ENCODE measurements around the gene ZNF239. TPM values are rescaled to one million over a fixed set of nuclear protein-coding genes. Genes with fewer than 3 reads are reported as not detected.

ZNF239 gene
- 1.7 and 2.6 TPM in 2 replicates for total RNA-seq (2014; rRNA removed; shearing (Covaris generic))

DNA sequence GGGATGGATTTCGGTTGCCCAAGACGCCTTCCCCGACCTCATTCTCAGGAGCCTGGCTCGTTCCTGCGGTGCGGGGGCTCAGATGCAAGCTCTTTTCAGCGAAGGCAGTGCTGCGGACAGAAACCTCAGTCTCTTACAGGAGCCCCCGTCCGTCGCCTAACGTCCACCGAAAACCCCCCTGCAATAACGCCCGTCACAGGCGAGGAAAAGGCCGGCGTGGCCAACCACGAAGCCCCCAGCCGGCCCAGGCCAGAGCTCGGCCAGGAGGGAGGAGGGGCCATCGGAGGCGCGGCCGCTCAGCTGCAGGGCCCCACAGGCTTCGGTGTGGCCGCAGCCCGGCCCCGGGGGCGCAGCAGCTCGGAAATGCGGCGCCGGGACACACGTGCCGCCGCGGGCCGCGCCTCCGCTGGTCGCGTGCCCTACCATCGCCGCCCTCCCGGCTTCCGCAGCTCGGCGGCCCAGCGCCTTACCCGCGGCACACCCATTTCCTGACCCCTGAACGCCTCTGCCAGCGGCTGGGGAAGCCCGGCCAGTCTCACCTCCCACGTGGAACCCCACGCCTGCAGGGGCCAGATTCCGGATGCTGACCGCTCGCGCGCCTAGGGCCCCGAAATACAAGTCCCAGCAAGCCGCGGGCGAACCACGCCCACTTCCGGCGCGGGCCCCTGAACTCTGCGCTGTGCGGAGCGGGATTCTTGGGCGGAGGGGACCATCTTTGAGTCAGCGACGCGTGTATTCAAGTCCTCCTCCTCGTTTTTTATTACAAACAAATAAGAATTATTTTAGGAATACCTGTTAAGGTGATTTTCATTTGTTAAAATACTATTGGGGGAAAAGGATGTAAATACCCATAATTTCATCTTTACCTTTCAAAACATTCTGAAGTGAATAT, at the start of gene ZNF239:
TSS of gene ZNF239 (minus strand) at position 616 of the 892 bp plus-strand sequence. CDS start 16,537 bp downstream, outside the sequence.

DNA sequence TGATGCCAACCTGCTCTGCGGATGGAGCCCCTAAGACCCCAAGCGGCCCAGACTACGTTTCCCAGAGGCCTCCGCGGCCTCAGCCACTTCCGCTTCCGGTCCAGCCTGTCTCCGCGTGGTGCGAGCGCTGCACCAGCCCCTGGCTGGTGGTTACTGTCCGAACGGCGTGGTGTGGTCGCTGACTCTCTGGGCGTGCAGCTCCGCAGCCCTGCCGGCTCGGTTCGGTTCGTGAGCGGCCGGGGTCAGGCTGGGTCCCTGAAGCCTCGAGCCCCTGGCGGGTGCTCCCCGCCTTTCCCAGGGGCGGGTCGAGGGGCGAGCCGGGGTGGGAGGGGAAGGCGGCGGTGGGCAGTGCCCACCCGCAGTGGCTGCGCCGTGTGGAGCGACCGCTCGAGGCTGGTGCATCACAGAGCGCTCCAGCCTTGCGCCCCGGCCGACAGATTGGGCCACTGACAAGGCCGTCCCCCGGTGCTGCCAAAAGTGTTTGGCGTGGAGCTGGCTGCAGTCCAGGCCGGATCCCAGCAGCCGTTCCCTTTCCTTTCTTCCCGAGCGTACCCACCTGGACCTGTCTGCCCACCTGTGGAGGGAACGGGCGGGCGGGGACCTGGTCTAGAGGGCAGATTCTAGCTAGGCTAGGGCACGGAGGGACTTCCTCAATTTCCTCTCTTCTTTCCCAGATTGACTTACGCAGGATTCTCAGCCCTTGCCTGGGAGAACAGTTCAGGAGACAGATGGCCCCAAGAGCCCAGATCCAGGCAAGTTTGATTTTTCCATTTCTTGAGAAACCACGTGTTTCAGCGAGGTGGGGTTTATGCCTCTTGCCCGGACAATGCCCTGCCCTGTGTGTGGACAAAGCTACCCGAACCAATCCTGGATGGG, 32.1 kb upstream of the ZNF239 start, which contains the start of gene ZNF485:
TSS of gene ZNF485 (plus strand) at position 116 of the 876 bp plus-strand sequence. CDS start at position 729, 613 bp downstream.

Other genes starting within 250 kb of the ZNF239 start
- gene FXYD4, start 203.0 kb downstream of the ZNF239 start, total RNA-seq (2014; rRNA removed; shearing (Covaris generic)) = not detected in 2 replicates
- 275 and 284 TPM in 2 replicates for gene HNRNPF, start 165.4 kb downstream of the ZNF239 start, total RNA-seq (2014; rRNA removed; shearing (Covaris generic))
- 1.5 and 4.9 TPM in 2 replicates for gene ZNF487, start 137.5 kb downstream of the ZNF239 start, total RNA-seq (2014; rRNA removed; shearing (Covaris generic))
- 2.8 and 4.2 TPM in 2 replicates for gene ZNF485, start 31.8 kb upstream of the ZNF239 start, total RNA-seq (2014; rRNA removed; shearing (Covaris generic))
- gene ZNF32, start 74.3 kb upstream of the ZNF239 start, total RNA-seq (2014; rRNA removed; shearing (Covaris generic)) = 18.2 and 24.4 TPM in 2 replicates